Lower leg skin (tissue), 3 donors: ENCODE data around the gene CELF2.

Experiments
- POLR2A ChIP-seq, 2 donors: fragments of 450-650 bp; IDR thresholded peaks; one replicate each; pipeline ENCODE4 v1.6.1; 2016 to 2017; ENCODE audit warnings: antibody characterized with exemption in 2 of 2, mild to moderate bottlenecking in 1 of 2, moderate library complexity in 1 of 2
- TF ChIP-seq, protein P1 (sequence below), 3 donors: fragments of 450-650 bp; IDR thresholded peaks; one replicate each; pipeline ENCODE4 v1.5.1; 2016; ENCODE audit warnings: antibody characterized with exemption in 3 of 3, mild to moderate bottlenecking in 3 of 3, moderate library complexity in 2 of 3

DNA sequence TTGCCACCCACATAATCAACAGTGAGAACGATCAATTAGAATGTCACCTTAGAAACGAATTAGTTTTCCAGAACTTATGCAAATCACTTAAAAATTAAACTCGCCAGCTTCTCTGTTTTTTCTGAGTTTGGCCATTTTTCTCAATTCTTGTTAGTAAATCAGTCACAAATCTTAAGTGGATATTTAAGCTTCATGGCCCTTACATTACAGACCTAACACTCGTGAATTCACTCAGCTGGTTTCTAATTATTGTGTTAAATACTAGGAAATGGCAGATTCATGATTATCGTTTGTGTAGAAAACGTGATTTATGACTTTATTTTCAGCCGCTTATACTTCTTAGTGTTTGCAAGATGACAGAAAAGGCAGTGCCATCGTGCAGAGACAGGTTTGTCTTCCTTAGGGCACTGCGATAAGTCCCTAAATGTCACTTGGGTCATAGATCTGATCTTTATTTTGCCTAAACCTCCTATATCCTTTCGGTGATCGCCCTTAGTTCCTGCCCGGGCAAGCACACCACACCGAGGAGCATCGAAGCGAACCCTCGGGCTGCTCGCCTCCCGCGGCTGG lies 587 bp upstream of the CELF2 start:
- TF ChIP-seq POLR2A (IDR thresholded peaks at IDR 0.05), result no peak
- TF ChIP-seq, protein P1, sequence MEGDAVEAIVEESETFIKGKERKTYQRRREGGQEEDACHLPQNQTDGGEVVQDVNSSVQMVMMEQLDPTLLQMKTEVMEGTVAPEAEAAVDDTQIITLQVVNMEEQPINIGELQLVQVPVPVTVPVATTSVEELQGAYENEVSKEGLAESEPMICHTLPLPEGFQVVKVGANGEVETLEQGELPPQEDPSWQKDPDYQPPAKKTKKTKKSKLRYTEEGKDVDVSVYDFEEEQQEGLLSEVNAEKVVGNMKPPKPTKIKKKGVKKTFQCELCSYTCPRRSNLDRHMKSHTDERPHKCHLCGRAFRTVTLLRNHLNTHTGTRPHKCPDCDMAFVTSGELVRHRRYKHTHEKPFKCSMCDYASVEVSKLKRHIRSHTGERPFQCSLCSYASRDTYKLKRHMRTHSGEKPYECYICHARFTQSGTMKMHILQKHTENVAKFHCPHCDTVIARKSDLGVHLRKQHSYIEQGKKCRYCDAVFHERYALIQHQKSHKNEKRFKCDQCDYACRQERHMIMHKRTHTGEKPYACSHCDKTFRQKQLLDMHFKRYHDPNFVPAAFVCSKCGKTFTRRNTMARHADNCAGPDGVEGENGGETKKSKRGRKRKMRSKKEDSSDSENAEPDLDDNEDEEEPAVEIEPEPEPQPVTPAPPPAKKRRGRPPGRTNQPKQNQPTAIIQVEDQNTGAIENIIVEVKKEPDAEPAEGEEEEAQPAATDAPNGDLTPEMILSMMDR (IDR thresholded peaks at IDR 0.05), result no peak
